Osteocyte (in vitro differentiated cells): ENCODE data around the gene IGDCC3. TPM values are rescaled to one million over a fixed set of nuclear protein-coding genes. Genes with fewer than 3 reads are reported as not detected.

Experiments
- DNase-seq: peaks from one replicate; pipeline ENCODE4 v3.0.0; 2021; ENCODE audit warnings: mixed read lengths; ENCODE audit not compliant: unreplicated experiment; ENCODE audit errors: extremely low spot score
- H3K27ac Mint-ChIP-seq: one replicate; pipeline ENCODE4 v1.8.0; 2021; ENCODE audit warnings: mild to moderate bottlenecking, mixed read lengths; ENCODE audit not compliant: unreplicated experiment
- H3K27me3 Mint-ChIP-seq: one replicate; pipeline ENCODE4 v1.8.0; 2021; ENCODE audit warnings: mixed read lengths; ENCODE audit not compliant: unreplicated experiment
- H3K36me3 Mint-ChIP-seq: one replicate; pipeline ENCODE4 v1.8.0; 2021; ENCODE audit warnings: mixed read lengths; ENCODE audit not compliant: unreplicated experiment
- H3K4me1 Mint-ChIP-seq: one replicate; pipeline ENCODE4 v1.8.0; 2021; ENCODE audit warnings: mixed read lengths; ENCODE audit not compliant: unreplicated experiment
- H3K4me3 Mint-ChIP-seq: one replicate; pipeline ENCODE4 v1.8.0; 2021; ENCODE audit warnings: mild to moderate bottlenecking, moderate library complexity, mixed read lengths; ENCODE audit not compliant: unreplicated experiment
- H3K9me3 Mint-ChIP-seq: one replicate; pipeline ENCODE4 v1.8.0; 2021; ENCODE audit warnings: mixed read lengths; ENCODE audit not compliant: unreplicated experiment
- CTCF ChIP-seq: fragments of 200-600 bp; sonication (generic); IDR thresholded peaks from 2 replicates; pipeline ENCODE4 v1.5.0; 2021; ENCODE audit warnings: antibody characterized with exemption, mild to moderate bottlenecking, moderate library complexity
- total RNA-seq: library from RNA; stranded (reverse); gene quantifications from 2 replicates; pipeline ENCODE4 v1.2.1, GENCODE V29; 2021

Gene IGDCC3
- total RNA-seq, 1 donor from 2014 or later, result 0.48 TPM

DNA sequence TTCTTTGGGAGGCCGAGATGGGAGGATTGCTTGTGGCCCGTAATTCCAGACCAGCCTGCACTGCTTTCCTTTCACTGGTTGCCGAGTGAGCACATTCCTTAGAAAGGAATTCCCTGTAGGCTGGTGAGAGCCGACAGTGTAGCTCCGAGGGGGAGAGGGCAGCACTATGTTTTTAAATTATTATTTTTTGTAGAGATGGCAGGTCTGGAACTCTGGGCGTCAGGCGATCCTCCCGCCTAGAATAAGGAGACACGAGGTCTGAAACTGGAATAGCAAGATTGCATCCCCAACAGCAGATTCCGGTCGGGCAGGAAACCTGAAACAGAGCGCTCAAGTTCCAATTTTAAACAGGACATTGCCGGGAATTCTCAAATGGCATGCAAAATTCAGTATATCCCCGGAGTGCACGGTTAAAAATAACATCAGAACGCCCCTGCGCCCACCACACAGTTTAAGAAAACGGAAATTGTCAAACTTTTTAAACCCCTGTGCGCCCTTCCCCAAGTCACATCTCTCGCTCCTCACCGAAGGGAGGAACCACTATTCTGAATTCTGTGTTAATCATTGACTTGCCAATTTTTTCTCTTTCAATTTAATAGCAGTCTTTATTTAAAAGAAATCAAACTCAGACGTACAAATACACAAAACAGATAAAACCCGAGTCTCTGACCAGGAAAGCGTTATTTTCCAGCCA lies 74.0 kb downstream of the IGDCC3 start:
- Mint-ChIP-seq H3K4me3 (peak overlapping the region; percentile 84), H3K36me3 (no peaks in the 10 kb centered on the region), H3K27ac (peak overlapping the region; percentile 98), H3K4me1 (peaks cover 24% of the 10 kb centered on the region), H3K9me3 (no peaks in the 10 kb centered on the region), H3K27me3 (no peaks in the 10 kb centered on the region)
- no peak for TF ChIP-seq CTCF
- no peak for DNase-seq

- Mint-ChIP-seq H3K9me3 (no peaks in the 10 kb centered on the region), H3K36me3 (no peaks in the 10 kb centered on the region), H3K27ac (no peak overlapping the region), H3K27me3 (no peaks in the 10 kb centered on the region), H3K4me3 (no peak overlapping the region), H3K4me1 (peaks cover 32% of the 10 kb centered on the region)
- TF ChIP-seq CTCF, result no peak
- no peak for DNase-seq
These were observed 75.7 kb downstream of the IGDCC3 start for GRCh38 chr15:65302061-65302460.

DNA sequence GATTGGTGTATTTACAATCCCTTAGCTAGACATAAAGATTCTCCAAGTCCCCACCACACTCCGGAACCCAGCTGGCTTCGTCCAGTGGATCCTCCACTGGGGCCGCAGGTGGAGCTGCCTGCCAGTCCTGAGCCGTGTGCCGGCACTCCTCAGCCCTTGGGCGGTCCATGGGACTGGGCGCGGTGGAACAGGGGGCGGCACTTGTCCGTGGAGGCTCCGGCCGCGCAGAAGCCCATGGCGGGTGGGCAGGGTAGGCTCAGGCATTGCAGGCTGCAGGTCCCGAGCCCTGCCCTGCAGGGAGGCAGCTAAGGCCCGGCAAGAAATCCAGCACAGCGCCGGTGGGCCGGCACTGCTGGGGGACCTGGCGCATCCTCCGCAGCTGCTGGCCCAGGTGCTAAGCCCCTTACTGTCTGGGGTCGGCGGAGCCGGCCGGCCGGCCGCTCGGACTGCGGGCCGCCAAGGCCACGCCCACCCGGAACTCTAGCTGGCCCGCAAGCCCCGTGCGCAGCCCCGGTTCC lies 76.8 kb downstream of the IGDCC3 start:
- H3K4me3 Mint-ChIP-seq, result no peak overlapping the region
- H3K27me3 Mint-ChIP-seq, result no peaks in the 10 kb centered on the region
- no peak for TF ChIP-seq CTCF
- no peak overlapping the region for H3K27ac Mint-ChIP-seq
- H3K36me3 Mint-ChIP-seq, result no peaks in the 10 kb centered on the region
- no peak for DNase-seq
- peaks cover 30% of the 10 kb centered on the region for H3K4me1 Mint-ChIP-seq
- no peaks in the 10 kb centered on the region for H3K9me3 Mint-ChIP-seq

- Mint-ChIP-seq H3K9me3 (no peaks in the 10 kb centered on the region), H3K27me3 (no peaks in the 10 kb centered on the region), H3K27ac (no peak overlapping the region), H3K4me3 (no peak overlapping the region), H3K36me3 (no peaks in the 10 kb centered on the region), H3K4me1 (peaks cover 26% of the 10 kb centered on the region)
- TF ChIP-seq CTCF, result no peak
- DNase-seq, result no peak
These were observed 79.1 kb downstream of the IGDCC3 start for GRCh38 chr15:65298731-65299130.

- Mint-ChIP-seq H3K27ac (no peak overlapping the region), H3K27me3 (peaks cover 7% of the 10 kb centered on the region), H3K4me3 (no peak overlapping the region), H3K36me3 (no peaks in the 10 kb centered on the region), H3K9me3 (no peaks in the 10 kb centered on the region), H3K4me1 (peaks cover 18% of the 10 kb centered on the region)
- DNase-seq, result no peak
- TF ChIP-seq CTCF, result no peak
These were observed 84.8 kb downstream of the IGDCC3 start for GRCh38 chr15:65292938-65293518.
